IPS DF 6.9 (cell line): ENCODE measurements around the gene CARD16.

Experiments used
- DNase-seq: peaks from one replicate; pipeline ENCODE4 v3.0.0-alpha.2; 2013; ENCODE audit warnings: low read depth, low spot score
- H3K27ac ChIP-seq: one replicate; pipeline ENCODE4 v1.5.1; 2013; ENCODE audit warnings: low read length, control low read depth
- H3K27me3 ChIP-seq: 2 replicates; pipeline ENCODE4 v1.6.1; 2013; ENCODE audit warnings: mild to moderate bottlenecking, low read length; ENCODE audit not compliant: control insufficient read depth, insufficient read depth
- H3K36me3 ChIP-seq: 2 replicates; pipeline ENCODE4 v1.6.1; 2013; ENCODE audit warnings: low read length; ENCODE audit not compliant: control insufficient read depth, insufficient read depth
- H3K4me1 ChIP-seq: 2 replicates; pipeline ENCODE4 v1.6.1; 2013; ENCODE audit warnings: low read length; ENCODE audit not compliant: control insufficient read depth, insufficient read depth
- H3K4me3 ChIP-seq: 2 replicates; pipeline ENCODE4 v1.5.1; 2013; ENCODE audit warnings: mild to moderate bottlenecking, low read length
- H3K9me3 ChIP-seq: 2 replicates; pipeline ENCODE4 v1.6.1; 2013; ENCODE audit warnings: low read length, inconsistent platforms; ENCODE audit not compliant: control insufficient read depth, insufficient read depth
- WGBS: extraction: QIAGEN DNeasy Blood & Tissue Kit; methylation state at CpG from one replicate; pipeline ENCODE4 v1.1.7; 2013; ENCODE audit warnings: mixed read lengths, missing lambda C conversion rate; ENCODE audit not compliant: insufficient read length, insufficient coverage; 5-methylcytosine and 5-hydroxymethylcytosine counted together

The CARD16 gene

GRCh38 chr11:105024394-105024793, 20.7 kb downstream of the CARD16 start:
- Histone ChIP-seq H3K36me3 (no peaks in the 10 kb centered on the region), H3K4me3 (no peak overlapping the region), H3K9me3 (no peaks in the 10 kb centered on the region), H3K27ac (no peak overlapping the region), H3K4me1 (no peaks in the 10 kb centered on the region), H3K27me3 (no peaks in the 10 kb centered on the region)
- no peak for DNase-seq
- WGBS, result no CpG with 5 or more reads among the region's 1 CpG

- no peak within 1 kb of the TSS for H3K4me3 ChIP-seq
- no peaks in the 10 kb centered on the region for H3K36me3 ChIP-seq
- H3K4me1 ChIP-seq, result no peaks in the 10 kb centered on the region
- no peak for DNase-seq
- H3K9me3 ChIP-seq, result no peaks in the 10 kb centered on the region
- no peaks in the 10 kb centered on the region for H3K27me3 ChIP-seq
- H3K27ac ChIP-seq, result no peak within 1 kb of the TSS
These were observed 22.1 kb downstream of the CARD16 start, which contains the start of gene CASP5 for GRCh38 chr11:105023003-105023402. Gene CASP5, minus strand, starts transcription at chr11:105023168. Its CDS starts 32 bp downstream, at chr11:105023136.

- no peak for DNase-seq
- H3K4me1 ChIP-seq, result no peaks in the 10 kb centered on the region
- H3K36me3 ChIP-seq, result no peaks in the 10 kb centered on the region
- H3K9me3 ChIP-seq, result no peaks in the 10 kb centered on the region
- WGBS, result no CpG with 5 or more reads among the region's 2 CpGs
- no peaks in the 10 kb centered on the region for H3K27me3 ChIP-seq
- H3K4me3 ChIP-seq, result no peak overlapping the region
- no peak overlapping the region for H3K27ac ChIP-seq
These were observed 22.6 kb downstream of the CARD16 start for GRCh38 chr11:105022527-105022926.

GRCh38 chr11:105007463-105007862, 37.7 kb downstream of the CARD16 start:
- Histone ChIP-seq H3K27ac (no peak overlapping the region), H3K36me3 (no peaks in the 10 kb centered on the region), H3K9me3 (no peaks in the 10 kb centered on the region), H3K4me1 (no peaks in the 10 kb centered on the region), H3K4me3 (no peak overlapping the region), H3K27me3 (no peaks in the 10 kb centered on the region)
- no peak for DNase-seq

- Histone ChIP-seq H3K4me1 (no peaks in the 10 kb centered on the region), H3K27me3 (no peaks in the 10 kb centered on the region), H3K4me3 (no peak overlapping the region), H3K36me3 (no peaks in the 10 kb centered on the region), H3K27ac (no peak overlapping the region), H3K9me3 (no peaks in the 10 kb centered on the region)
- DNase-seq, result no peak
- no CpG with 5 or more reads among the region's 3 CpGs for WGBS
These were observed 39.7 kb downstream of the CARD16 start for GRCh38 chr11:105005451-105005845.

- no peak for DNase-seq
- no peak overlapping the region for H3K27ac ChIP-seq
- no peaks in the 10 kb centered on the region for H3K36me3 ChIP-seq
- no peaks in the 10 kb centered on the region for H3K27me3 ChIP-seq
- no peaks in the 10 kb centered on the region for H3K9me3 ChIP-seq
- no peak overlapping the region for H3K4me3 ChIP-seq
- no CpG with 5 or more reads among the region's 3 CpGs for WGBS
- no peaks in the 10 kb centered on the region for H3K4me1 ChIP-seq
These were observed 41.1 kb downstream of the CARD16 start for GRCh38 chr11:105004021-105004420.

GRCh38 chr11:105003151-105003550, 42.0 kb downstream of the CARD16 start:
- Histone ChIP-seq H3K27me3 (no peaks in the 10 kb centered on the region), H3K4me3 (no peak overlapping the region), H3K9me3 (no peaks in the 10 kb centered on the region), H3K4me1 (no peaks in the 10 kb centered on the region), H3K36me3 (no peaks in the 10 kb centered on the region), H3K27ac (no peak overlapping the region)
- WGBS, result no CpG with 5 or more reads among the region's 2 CpGs
- no peak for DNase-seq

- peak; percentile 20 for DNase-seq
- no peaks in the 10 kb centered on the region for H3K36me3 ChIP-seq
- no peaks in the 10 kb centered on the region for H3K9me3 ChIP-seq
- no peaks in the 10 kb centered on the region for H3K27me3 ChIP-seq
- no peaks in the 10 kb centered on the region for H3K4me1 ChIP-seq
- H3K4me3 ChIP-seq, result no peak overlapping the region
- no CpG with 5 or more reads among the region's 7 CpGs for WGBS
- H3K27ac ChIP-seq, result no peak overlapping the region
These were observed 44.3 kb downstream of the CARD16 start for GRCh38 chr11:105000797-105001196.

GRCh38 chr11:105000167-105000566, 45.0 kb downstream of the CARD16 start:
- DNase-seq, result no peak
- no peaks in the 10 kb centered on the region for H3K9me3 ChIP-seq
- no peaks in the 10 kb centered on the region for H3K4me1 ChIP-seq
- no CpG with 5 or more reads among the region's 5 CpGs for WGBS
- H3K36me3 ChIP-seq, result no peaks in the 10 kb centered on the region
- H3K27me3 ChIP-seq, result no peaks in the 10 kb centered on the region
- no peak overlapping the region for H3K4me3 ChIP-seq
- H3K27ac ChIP-seq, result no peak overlapping the region

GRCh38 chr11:104999721-105000120, 45.4 kb downstream of the CARD16 start:
- H3K36me3 ChIP-seq, result no peaks in the 10 kb centered on the region
- H3K4me1 ChIP-seq, result no peaks in the 10 kb centered on the region
- no peak for DNase-seq
- WGBS, result no CpG with 5 or more reads among the region's 1 CpG
- no peaks in the 10 kb centered on the region for H3K9me3 ChIP-seq
- no peaks in the 10 kb centered on the region for H3K27me3 ChIP-seq
- H3K4me3 ChIP-seq, result no peak overlapping the region
- H3K27ac ChIP-seq, result no peak overlapping the region

GRCh38 chr11:104997288-104997687, 47.8 kb downstream of the CARD16 start:
- Histone ChIP-seq H3K4me3 (no peak overlapping the region), H3K4me1 (no peaks in the 10 kb centered on the region), H3K27ac (no peak overlapping the region), H3K27me3 (no peaks in the 10 kb centered on the region), H3K9me3 (no peaks in the 10 kb centered on the region), H3K36me3 (no peaks in the 10 kb centered on the region)
- WGBS, result no CpG with 5 or more reads among the region's 6 CpGs
- no peak for DNase-seq
